Neuronal stem cell (in vitro differentiated cells): ENCODE measurements around the gene GPR35.

Experiments used
- DNase-seq: peaks from one replicate; pipeline ENCODE4 v3.0.0-alpha.2; 2013; ENCODE audit warnings: low spot score
- H2AFZ ChIP-seq: one replicate; pipeline ENCODE4 v1.6.1; 2013; ENCODE audit warnings: mild to moderate bottlenecking, low read length, inconsistent platforms
- H2AK5ac ChIP-seq: 2 replicates; pipeline ENCODE4 v1.6.1; 2013; ENCODE audit warnings: low read depth, mild to moderate bottlenecking, inconsistent platforms, low read length, moderate library complexity, mixed read lengths
- H2BK120ac ChIP-seq: 2 replicates; pipeline ENCODE4 v1.6.1; 2013; ENCODE audit warnings: low read depth, mild to moderate bottlenecking, inconsistent platforms, low read length, moderate library complexity, mixed read lengths
- H2BK12ac ChIP-seq: one replicate; pipeline ENCODE4 v1.6.1; 2013; ENCODE audit warnings: low read length, inconsistent platforms
- H2BK15ac ChIP-seq: 2 replicates; pipeline ENCODE4 v1.6.1; 2013; ENCODE audit warnings: mild to moderate bottlenecking, low read length, inconsistent platforms, mixed read lengths
- H2BK5ac ChIP-seq: one replicate; pipeline ENCODE4 v1.6.1; 2013; ENCODE audit warnings: inconsistent platforms, mild to moderate bottlenecking, low read length, moderate library complexity
- H3K14ac ChIP-seq: one replicate; pipeline ENCODE4 v1.6.1; 2013; ENCODE audit warnings: low read length, inconsistent platforms
- H3K18ac ChIP-seq: 2 replicates; pipeline ENCODE4 v1.6.1; 2013; ENCODE audit warnings: low read length, inconsistent platforms
- H3K23ac ChIP-seq: 2 replicates; pipeline ENCODE4 v1.6.1; 2013; ENCODE audit warnings: low read depth, mild to moderate bottlenecking, mixed read lengths, low read length, inconsistent platforms; ENCODE audit not compliant: poor library complexity
- H3K27ac ChIP-seq: replicated peaks from 3 replicates; pipeline ENCODE4 v1.5.1; 2013; ENCODE audit warnings: low read length, inconsistent platforms
- H3K27me3 ChIP-seq, 3 experiments: 2 replicates each; pipeline ENCODE4 v1.6.1; 2013; ENCODE audit warnings: low read length in 3 of 3, mild to moderate bottlenecking in 2 of 3, inconsistent platforms in 1 of 3, low read depth in 1 of 3, mixed read lengths in 1 of 3, moderate library complexity in 1 of 3; ENCODE audit not compliant: control insufficient read depth in 3 of 3, insufficient read depth in 3 of 3
- H3K36me3 ChIP-seq, 2 donors: replicated peaks in 1 of 2; 2 replicates each; pipeline ENCODE4 v1.6.1; 2013; ENCODE audit warnings: low read length in 2 of 2; ENCODE audit not compliant: control insufficient read depth in 2 of 2, insufficient read depth in 2 of 2
- H3K4ac ChIP-seq: 2 replicates; pipeline ENCODE4 v1.6.1; 2013; ENCODE audit warnings: inconsistent platforms, mild to moderate bottlenecking, low read length, moderate library complexity
- H3K4me1 ChIP-seq, 2 donors: 1 replicate in 1 of 2; 2 replicates in 1 of 2; pipeline ENCODE4 v1.6.1; 2013; ENCODE audit warnings: low read length in 2 of 2, low read depth in 1 of 2; ENCODE audit not compliant: control insufficient read depth in 2 of 2, insufficient read depth in 1 of 2
- H3K4me2 ChIP-seq: one replicate; pipeline ENCODE4 v1.6.1; 2013; ENCODE audit warnings: mild to moderate bottlenecking, low read length, inconsistent platforms; ENCODE audit not compliant: insufficient read depth, poor library complexity, severe bottlenecking
- H3K4me3 ChIP-seq, 2 donors: 2 replicates each; pipeline ENCODE4 v1.5.1; 2013; ENCODE audit warnings: low read length in 2 of 2, mild to moderate bottlenecking in 2 of 2, inconsistent platforms in 1 of 2, moderate library complexity in 1 of 2
- H3K79me1 ChIP-seq: one replicate; pipeline ENCODE4 v1.6.1; 2013; ENCODE audit warnings: low read depth, mild to moderate bottlenecking, inconsistent platforms, low read length, moderate library complexity
- H3K9ac ChIP-seq: one replicate; pipeline ENCODE4 v1.6.1; 2013; ENCODE audit warnings: mild to moderate bottlenecking, low read depth, low read length, inconsistent platforms; ENCODE audit not compliant: poor library complexity
- H3K9me3 ChIP-seq, 2 donors: replicated peaks in 1 of 2; 2 replicates each; pipeline versions ENCODE3 to v1.6.1; 2013; ENCODE audit warnings: low read length in 2 of 2, mild to moderate bottlenecking in 2 of 2, inconsistent platforms in 1 of 2, low read depth in 1 of 2, mixed read lengths in 1 of 2, moderate library complexity in 1 of 2; ENCODE audit not compliant: control insufficient read depth in 2 of 2, insufficient read depth in 1 of 2
- H4K8ac ChIP-seq: one replicate; pipeline ENCODE4 v1.6.1; 2013; ENCODE audit warnings: low read depth, mild to moderate bottlenecking, inconsistent platforms, low read length, moderate library complexity
- H4K91ac ChIP-seq: one replicate; pipeline ENCODE4 v1.6.1; 2013; ENCODE audit warnings: low read length, low read depth, mild to moderate bottlenecking, inconsistent platforms; ENCODE audit not compliant: poor library complexity
- WGBS, 2 donors: extraction: QIAGEN DNeasy Blood & Tissue Kit; methylation state at CpG; one replicate each; pipeline ENCODE4 v1.1.7; 2013; ENCODE audit warnings: missing lambda C conversion rate in 2 of 2, mixed read lengths in 1 of 2; ENCODE audit not compliant: insufficient read length in 2 of 2, insufficient replicate concordance in 1 of 2; ENCODE audit errors: extremely low coverage in 2 of 2; 5-methylcytosine and 5-hydroxymethylcytosine counted together

The GPR35 gene

GRCh38 chr2:240619506-240620148, 5.7 kb upstream of the GPR35 start:
- no CpG with 5 or more reads among the region's 19 CpGs for WGBS, 2 donors
- Histone ChIP-seq H3K9me3 (peaks cover 5 to 9% of the 10 kb centered on the region in 2 donors), H4K91ac (no peak overlapping the region), H2AK5ac (no peak overlapping the region), H3K79me1 (no peaks in the 10 kb centered on the region), H4K8ac (no peak overlapping the region), H3K23ac (no peak overlapping the region), H3K9ac (no peak overlapping the region), H3K18ac (peak overlapping the region; percentile 17), H3K4me3 (no peak overlapping the region), H3K4me1 (peaks cover 0 to 2% of the 10 kb centered on the region in 2 donors), H2AFZ (peak overlapping the region; percentile 15), H2BK5ac (no peak overlapping the region), H3K36me3 (no peaks in the 10 kb centered on the region), H2BK12ac (no peak overlapping the region), H2BK15ac (no peak overlapping the region), H2BK120ac (no peak overlapping the region), H3K14ac (no peak overlapping the region), H3K4ac (no peak overlapping the region), H3K27me3 (no peaks in the 10 kb centered on the region), H3K4me2 (no peak overlapping the region), H3K27ac (no peak overlapping the region)
- DNase-seq, result no peak

- Histone ChIP-seq H2BK120ac (no peak overlapping the region), H3K27ac (no peak overlapping the region), H3K4ac (no peak overlapping the region), H4K8ac (no peak overlapping the region), H3K14ac (peak overlapping the region; percentile 38), H3K18ac (no peak overlapping the region), H3K23ac (no peak overlapping the region), H3K36me3 (no peaks in the 10 kb centered on the region), H3K27me3 (no peaks in the 10 kb centered on the region), H3K79me1 (no peaks in the 10 kb centered on the region), H3K4me3 (no peak overlapping the region), H3K9me3 (peaks cover 5 to 9% of the 10 kb centered on the region in 2 donors), H2AK5ac (peak overlapping the region; percentile 88), H3K4me2 (no peak overlapping the region), H2BK15ac (no peak overlapping the region), H4K91ac (no peak overlapping the region), H2BK5ac (peak overlapping the region; percentile 39), H3K4me1 (peaks cover 5 to 6% of the 10 kb centered on the region in 2 donors), H2BK12ac (peak overlapping the region; percentile 58), H2AFZ (no peak overlapping the region), H3K9ac (no peak overlapping the region)
- WGBS, 2 donors, result no CpG with 5 or more reads among the region's 13 CpGs
- no peak for DNase-seq
Observed at GRCh38 chr2:240620149-240620731, 5.0 kb upstream of the GPR35 start.

- Histone ChIP-seq H3K27ac (no peak overlapping the region), H3K18ac (no peak overlapping the region), H3K36me3 (no peaks in the 10 kb centered on the region), H3K27me3 (no peaks in the 10 kb centered on the region), H3K4ac (no peak overlapping the region), H3K4me3 (no peak overlapping the region), H3K4me2 (no peak overlapping the region), H2BK120ac (no peak overlapping the region), H4K91ac (no peak overlapping the region), H3K79me1 (no peaks in the 10 kb centered on the region), H2AK5ac (peak overlapping the region; percentile 88), H3K9ac (no peak overlapping the region), H3K4me1 (peaks cover 5 to 6% of the 10 kb centered on the region in 2 donors), H3K23ac (no peak overlapping the region), H2AFZ (no peak overlapping the region), H4K8ac (no peak overlapping the region), H2BK15ac (no peak overlapping the region), H3K14ac (no peak overlapping the region), H2BK12ac (no peak overlapping the region), H3K9me3 (peaks cover 5 to 9% of the 10 kb centered on the region in 2 donors), H2BK5ac (no peak overlapping the region)
- no CpG with 5 or more reads among the region's 7 CpGs for WGBS, 2 donors
- no peak for DNase-seq
Observed at GRCh38 chr2:240620859-240621258, 4.4 kb upstream of the GPR35 start.

- Histone ChIP-seq H2BK120ac (no peak overlapping the region), H2AK5ac (no peak overlapping the region), H2BK15ac (no peak overlapping the region), H4K91ac (no peak overlapping the region), H3K9me3 (peaks cover 3 to 9% of the 10 kb centered on the region in 2 donors), H3K4me2 (no peak overlapping the region), H3K27me3 (no peaks in the 10 kb centered on the region), H4K8ac (no peak overlapping the region), H3K9ac (no peak overlapping the region), H3K79me1 (no peaks in the 10 kb centered on the region), H2AFZ (peak overlapping the region; percentile 75), H3K14ac (no peak overlapping the region), H3K23ac (no peak overlapping the region), H3K18ac (no peak overlapping the region), H2BK5ac (no peak overlapping the region), H3K27ac (no peak overlapping the region), H2BK12ac (no peak overlapping the region), H3K4ac (no peak overlapping the region), H3K4me3 (no peak overlapping the region), H3K36me3 (no peaks in the 10 kb centered on the region), H3K4me1 (peaks cover 5 to 10% of the 10 kb centered on the region in 2 donors)
- no CpG with 5 or more reads among the region's 9 CpGs for WGBS, 2 donors
- no peak for DNase-seq
Observed at GRCh38 chr2:240622060-240622411, 3.2 kb upstream of the GPR35 start.
